NT2/D1 (cell line): Measurements from ENCODE around the gene RGS3.
"Not testable (repeated sequence)": the region's sequence is repeated elsewhere in the genome, so short reads cannot be mapped to it uniquely, and the experiment has no call there.

Experiments used
- DNase-seq: peaks from one replicate; pipeline ENCODE4 v3.0.0-alpha.2; 2011; ENCODE audit warnings: low read depth, low spot score
- H3K27me3 ChIP-seq: 2 replicates; pipeline ENCODE4 v1.6.0; 2011; ENCODE audit warnings: mild to moderate bottlenecking; ENCODE audit not compliant: insufficient read length, insufficient read depth
- H3K36me3 ChIP-seq: 2 replicates; pipeline ENCODE4 v1.6.1; 2011; ENCODE audit warnings: mild to moderate bottlenecking, low read length, mixed read lengths; ENCODE audit not compliant: insufficient read depth, insufficient read length
- H3K4me1 ChIP-seq: 2 replicates; pipeline ENCODE4 v1.5.1; 2011; ENCODE audit not compliant: insufficient read depth, insufficient read length
- H3K4me3 ChIP-seq: 2 replicates; pipeline ENCODE4 v1.5.1; 2011; ENCODE audit warnings: low read depth; ENCODE audit not compliant: insufficient read length
- H3K9ac ChIP-seq: 2 replicates; pipeline ENCODE4 v1.6.0; 2011; ENCODE audit warnings: low read depth; ENCODE audit not compliant: insufficient read length
- H3K9me3 ChIP-seq: 2 replicates; pipeline ENCODE4 v1.5.1; 2011; ENCODE audit warnings: mild to moderate bottlenecking, low read length; ENCODE audit not compliant: insufficient read depth
- SUZ12 ChIP-seq: IDR thresholded peaks from 2 replicates; pipeline ENCODE4 v1.6.1; 2011; ENCODE audit not compliant: insufficient read length, insufficient read depth; ENCODE audit errors: extremely low read depth
- YY1 ChIP-seq: IDR thresholded peaks from 2 replicates; pipeline ENCODE4 v1.6.1; 2011; ENCODE audit not compliant: insufficient read length, insufficient read depth
- ZNF274 ChIP-seq: IDR thresholded peaks from 2 replicates; pipeline ENCODE4 v1.6.1; 2011; ENCODE audit warnings: mild to moderate bottlenecking, low read depth, low read length

Gene RGS3

GRCh38 chr9:113428062-113428615 lies 35.4 kb upstream of the RGS3 start:
- no peaks in the 10 kb centered on the region for H3K4me1 ChIP-seq
- no peaks in the 10 kb centered on the region for H3K27me3 ChIP-seq
- TF ChIP-seq YY1 (no peak), ZNF274 (no peak), SUZ12 (no peak)
- H3K9ac ChIP-seq: no peak overlapping the region
- no peaks in the 10 kb centered on the region for H3K9me3 ChIP-seq
- H3K36me3 ChIP-seq: no peaks in the 10 kb centered on the region
- DNase-seq: no peak
- no peak overlapping the region for H3K4me3 ChIP-seq

DNA sequence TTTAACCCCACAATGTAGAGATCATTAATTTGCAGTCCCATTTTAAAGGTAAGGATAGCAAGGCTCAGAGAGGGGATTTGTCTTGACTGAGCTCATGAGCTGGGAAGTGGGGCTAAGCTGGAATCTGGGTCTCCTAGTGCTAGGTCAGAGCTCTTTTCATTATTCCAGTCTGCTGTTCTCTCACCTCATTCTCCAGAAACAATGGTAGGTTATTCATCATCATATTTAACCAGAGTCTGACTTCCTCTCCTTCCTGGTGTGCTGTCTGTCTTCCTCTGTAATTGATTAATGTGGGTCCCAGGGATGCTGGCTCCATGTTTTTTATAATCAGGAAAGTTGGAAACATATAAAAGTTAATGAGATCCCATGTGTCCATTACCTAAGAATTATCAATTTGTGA lies 32.3 kb upstream of the RGS3 start:
- Histone ChIP-seq H3K4me3 (no peak overlapping the region), H3K9me3 (no peaks in the 10 kb centered on the region)

DNA sequence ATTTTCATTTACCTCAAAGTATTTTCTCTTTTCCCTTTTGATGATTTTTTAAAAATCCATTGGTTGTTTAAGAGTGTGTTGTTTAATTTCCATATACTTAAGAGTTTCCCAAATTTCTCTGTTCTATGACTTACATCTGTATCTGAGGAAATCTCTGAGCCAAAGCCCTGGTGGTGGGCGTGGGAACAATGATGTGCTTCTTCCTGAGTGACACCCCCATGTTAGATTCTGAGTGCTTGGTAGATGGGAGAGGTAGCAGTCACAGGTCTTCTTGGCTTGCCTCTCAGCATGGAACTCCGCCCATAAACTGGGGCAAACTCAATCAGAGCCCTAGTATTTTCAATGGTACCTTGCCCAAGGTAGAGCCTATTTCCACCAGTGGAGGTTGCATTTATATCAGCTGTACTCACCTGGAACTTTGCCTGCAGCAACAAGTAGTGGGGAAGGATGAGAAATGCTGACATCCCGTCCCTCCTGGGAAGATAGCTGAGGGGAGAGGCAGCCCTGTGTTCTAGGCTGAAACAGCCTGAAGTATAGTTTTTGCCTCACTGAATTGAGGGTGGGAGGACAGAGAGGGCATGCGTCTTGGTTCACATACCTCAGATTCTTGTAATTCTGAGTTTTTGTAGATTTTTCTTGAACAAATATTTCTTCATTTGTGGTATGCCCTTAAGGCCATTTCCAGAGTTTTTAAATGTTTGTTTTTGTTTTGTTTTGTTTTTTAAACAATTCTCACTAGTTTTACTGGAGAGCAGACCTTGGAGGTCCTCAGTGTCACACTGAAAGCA lies 26.6 kb upstream of the RGS3 start:
- H3K9me3 ChIP-seq: no peaks in the 10 kb centered on the region
- H3K4me3 ChIP-seq: no peak overlapping the region
- no peak for TF ChIP-seq ZNF274
- TF ChIP-seq YY1: no peak
- no peak for TF ChIP-seq SUZ12
- H3K27me3 ChIP-seq: no peaks in the 10 kb centered on the region
- no peaks in the 10 kb centered on the region for H3K4me1 ChIP-seq
- DNase-seq: no peak
- no peak overlapping the region for H3K9ac ChIP-seq
- H3K36me3 ChIP-seq: no peaks in the 10 kb centered on the region

More for the DNA sequence above, 32.3 kb upstream of the RGS3 start:
- no peak for DNase-seq
- no peak overlapping the region for H3K9ac ChIP-seq
- H3K36me3 ChIP-seq: no peaks in the 10 kb centered on the region
- no peaks in the 10 kb centered on the region for H3K27me3 ChIP-seq
- no peak for TF ChIP-seq SUZ12
- TF ChIP-seq ZNF274: no peak
- TF ChIP-seq YY1: no peak
- H3K4me1 ChIP-seq: no peaks in the 10 kb centered on the region

DNA sequence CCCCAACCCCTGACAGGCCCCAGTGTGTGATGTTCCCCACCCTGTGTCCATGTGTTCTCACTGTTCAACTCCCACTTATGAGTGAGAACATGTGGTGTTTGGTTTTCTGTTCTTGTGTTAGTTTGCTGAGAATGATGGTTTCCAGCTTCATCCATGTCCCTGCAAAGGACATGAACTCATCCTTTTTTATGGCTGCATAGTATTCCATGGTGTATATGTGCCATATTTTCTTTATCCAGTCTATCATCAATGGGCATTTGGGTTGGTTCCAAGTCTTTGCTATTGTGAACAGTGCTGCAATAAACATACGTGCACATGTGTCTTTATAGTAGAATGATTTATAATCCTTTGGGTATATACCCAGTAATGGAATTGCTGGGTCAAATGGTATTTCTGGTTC lies 25.8 kb upstream of the RGS3 start:
- not testable (repeated sequence) for H3K4me3 ChIP-seq, H3K9ac ChIP-seq, H3K36me3 ChIP-seq, H3K27me3 ChIP-seq, H3K4me1 ChIP-seq, DNase-seq, H3K9me3 ChIP-seq

DNA sequence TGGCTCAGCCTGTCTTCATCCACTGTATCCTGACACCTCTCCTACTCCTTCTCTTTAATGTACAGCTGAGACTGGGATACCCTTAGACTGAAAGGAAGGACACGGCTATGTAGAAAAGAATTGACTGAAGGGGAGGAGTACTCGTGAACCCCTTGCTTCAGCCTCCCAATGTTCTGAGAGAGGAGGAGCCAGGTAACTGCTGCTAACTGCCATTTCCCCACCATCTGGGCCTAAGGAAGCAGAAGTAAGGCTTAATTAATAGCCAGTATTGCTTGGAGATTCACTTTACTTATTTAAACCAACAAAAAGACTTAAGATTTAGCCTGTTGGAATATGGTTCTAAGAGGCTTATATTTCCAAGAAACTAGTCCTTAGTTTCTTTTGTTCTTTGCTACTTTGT lies 18.8 kb upstream of the RGS3 start:
- Histone ChIP-seq H3K9ac (no peak overlapping the region), H3K9me3 (no peaks in the 10 kb centered on the region)
- no peak for DNase-seq

GRCh38 chr9:113446323-113446740 lies 17.2 kb upstream of the RGS3 start:
- TF ChIP-seq YY1 (no peak), ZNF274 (no peak), SUZ12 (no peak)
- Histone ChIP-seq H3K27me3 (no peaks in the 10 kb centered on the region), H3K9me3 (no peaks in the 10 kb centered on the region), H3K9ac (no peak overlapping the region), H3K4me3 (no peak overlapping the region), H3K36me3 (no peaks in the 10 kb centered on the region), H3K4me1 (no peaks in the 10 kb centered on the region)
- no peak for DNase-seq

More for the DNA sequence above, 18.8 kb upstream of the RGS3 start:
- Histone ChIP-seq H3K4me1 (no peaks in the 10 kb centered on the region), H3K36me3 (no peaks in the 10 kb centered on the region), H3K27me3 (no peaks in the 10 kb centered on the region), H3K4me3 (no peak overlapping the region)
- TF ChIP-seq ZNF274 (no peak), YY1 (no peak), SUZ12 (no peak)

DNA sequence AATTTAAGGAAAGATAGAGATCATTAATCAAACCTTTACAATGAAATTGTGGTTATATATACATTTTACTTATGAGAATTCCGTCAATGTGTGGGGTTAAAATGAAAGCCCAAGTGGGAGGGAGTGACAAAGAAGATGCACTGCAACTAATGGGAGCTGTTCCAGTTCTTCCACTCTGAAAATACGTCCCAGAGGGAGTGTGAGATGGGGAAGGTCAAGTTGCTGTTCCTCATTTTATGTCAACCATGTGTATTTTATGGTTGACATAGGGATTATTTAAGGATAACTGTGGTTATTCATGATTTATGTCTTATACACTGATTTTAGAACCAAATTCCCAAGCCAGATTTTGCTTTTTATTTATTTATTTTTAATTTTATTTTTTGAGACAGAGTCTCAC lies 14.2 kb upstream of the RGS3 start:
- Histone ChIP-seq H3K4me1 (no peaks in the 10 kb centered on the region), H3K27me3 (no peaks in the 10 kb centered on the region), H3K4me3 (no peak overlapping the region), H3K9ac (no peak overlapping the region), H3K9me3 (no peaks in the 10 kb centered on the region), H3K36me3 (no peaks in the 10 kb centered on the region)
- no peak for DNase-seq
- TF ChIP-seq YY1 (no peak), ZNF274 (no peak), SUZ12 (no peak)
